Measurements from ENCODE around the gene DNAH2.

Gene DNAH2

GRCh38 chr17:7711051-7711755 lies 6.3 kb upstream of the DNAH2 start:
- DNase-seq = no peak
- 0 out of 2 replicates have a peak, but pooled peaks cover under 1% of the 10 kb centered on the region for H3K27me3 ChIP-seq
- H3K4me1 ChIP-seq = no peaks in the 10 kb centered on the region

GRCh38 chr17:7712111-7712771 lies 5.3 kb upstream of the DNAH2 start:
- Histone ChIP-seq H3K4me1 (no peaks in the 10 kb centered on the region), H3K9me3 (no peaks in the 10 kb centered on the region), H3K27me3 (no peaks in the 10 kb centered on the region), H3K36me3 (no peaks in the 10 kb centered on the region), H3K4me3 (ENCODE audit: low read depth, low read length) (no peak overlapping the region)
- DNase-seq = no peak
- no peak for TF ChIP-seq CTCF (IDR thresholded peaks at IDR 0.05; ENCODE audit: low read depth, low read length)

More at GRCh38 chr17:7711051-7711755, 6.3 kb upstream of the DNAH2 start:
- H3K4me3 ChIP-seq (ENCODE audit: low read depth, low read length) = no peak overlapping the region
- H3K36me3 ChIP-seq = no peaks in the 10 kb centered on the region
- no peaks in the 10 kb centered on the region for H3K9me3 ChIP-seq
- TF ChIP-seq CTCF (IDR thresholded peaks at IDR 0.05; ENCODE audit: low read depth, low read length) = 0 out of 2 replicates have a peak, but pooled peaks have one; percentile 11

- Histone ChIP-seq H3K27me3 (0 out of 2 replicates have a peak, but pooled peaks cover 4% of the 10 kb centered on the region), H3K4me1 (no peaks in the 10 kb centered on the region), H3K36me3 (no peaks in the 10 kb centered on the region), H3K9me3 (no peaks in the 10 kb centered on the region), H3K4me3 (ENCODE audit: low read depth, low read length) (no peak overlapping the region)
- DNase-seq = no peak
- no peak for TF ChIP-seq CTCF (IDR thresholded peaks at IDR 0.05; ENCODE audit: low read depth, low read length)
Measured at GRCh38 chr17:7713782-7714181, 3.8 kb upstream of the DNAH2 start.

- Histone ChIP-seq H3K27me3 (0 out of 2 replicates have a peak, but pooled peaks cover 4% of the 10 kb centered on the region), H3K4me1 (no peaks in the 10 kb centered on the region), H3K36me3 (no peaks in the 10 kb centered on the region), H3K4me3 (ENCODE audit: low read depth, low read length) (no peak overlapping the region), H3K9me3 (no peaks in the 10 kb centered on the region)
- no peak for DNase-seq
- TF ChIP-seq CTCF (IDR thresholded peaks at IDR 0.05; ENCODE audit: low read depth, low read length) = no peak
Measured at GRCh38 chr17:7714721-7715594, 2.6 kb upstream of the DNAH2 start.

GRCh38 chr17:7715936-7716886 lies 1.3 kb upstream of the DNAH2 start:
- TF ChIP-seq CTCF (IDR thresholded peaks at IDR 0.05; ENCODE audit: low read depth, low read length) = no peak
- no peak for DNase-seq
- 0 out of 2 replicates have a peak, but pooled peaks cover 4% of the 10 kb centered on the region for H3K27me3 ChIP-seq
- H3K4me1 ChIP-seq = no peaks in the 10 kb centered on the region
- H3K36me3 ChIP-seq = no peaks in the 10 kb centered on the region
- no peaks in the 10 kb centered on the region for H3K9me3 ChIP-seq
- peak overlapping the region; percentile 55 for H3K4me3 ChIP-seq (ENCODE audit: low read depth, low read length)

All from BE2C (cell line).